Measurements from ENCODE around the gene TMEM225B. TPM values are rescaled to one million over a fixed set of nuclear protein-coding genes. Genes with fewer than 3 reads are reported as not detected.

TMEM225B gene
- total and polyA plus RNA-seq, 2 of the 4 experiments (the other 2 are of a cell fraction), result 0.32 to 0.54 TPM

DNA sequence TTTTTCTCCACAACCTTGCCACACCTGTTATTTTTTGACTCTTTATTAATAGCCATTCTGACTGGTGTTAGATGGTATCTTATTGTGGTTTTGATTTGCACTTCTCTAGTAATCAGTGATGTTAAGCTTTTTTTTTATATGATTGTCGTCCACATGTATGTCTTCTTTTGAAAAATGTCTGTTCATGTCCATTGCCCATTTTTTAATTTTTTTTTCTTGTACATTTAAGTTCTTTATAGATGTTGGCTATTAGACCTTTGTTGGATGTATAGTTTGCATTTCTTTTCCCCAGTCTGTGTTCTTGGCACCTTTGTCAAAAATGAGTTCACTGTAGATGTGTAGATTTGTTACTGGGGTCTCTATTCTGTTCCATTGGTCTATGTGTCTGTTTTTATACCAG is 47.5 kb downstream of the TMEM225B start:
- Histone ChIP-seq H2BK15ac (ENCODE audit: low read depth, low read length) (no peak overlapping the region), H3K9ac (ENCODE audit: low read depth, low read length) (no peak overlapping the region), H2BK20ac (ENCODE audit: low read depth, low read length) (no peak overlapping the region), H3K4ac (ENCODE audit: low read depth, low read length) (no peak overlapping the region), H3K79me1 (ENCODE audit: low read depth in 1 of 2, low read length in 2 of 2) (no peaks in the 10 kb centered on the region), H3K4me1 (ENCODE audit: control insufficient read depth, insufficient read depth, low read length) (no peaks in the 10 kb centered on the region), H2AK9ac (replicated peaks; ENCODE audit: low read depth, low read length, poor library complexity) (no peak overlapping the region), H3K9me1 (ENCODE audit: insufficient read depth, low read length) (no peaks in the 10 kb centered on the region), H3K4me2 (ENCODE audit: low read depth, low read length) (no peak overlapping the region), H3K18ac (ENCODE audit: low read depth, low read length) (no peak overlapping the region), H2BK120ac (ENCODE audit: low read depth, low read length) (no peak overlapping the region), H3K36me3 (ENCODE audit: control insufficient read depth, insufficient read depth, low read length) (0 out of 2 replicates have a peak, but pooled peaks cover 2% of the 10 kb centered on the region), H4K91ac (ENCODE audit: insufficient read depth, low read depth, low read length) (no peak overlapping the region), H4K8ac (ENCODE audit: low read depth in 2 of 2, low read length in 2 of 2) (no peak overlapping the region), H3K14ac (replicated peaks; ENCODE audit: low read depth, low read length) (no peak overlapping the region), H2BK5ac (ENCODE audit: low read depth, low read length, poor library complexity, severe bottlenecking) (no peak overlapping the region), H3K23ac (ENCODE audit: low read depth, low read length) (no peak overlapping the region), H3K27ac (ENCODE audit: insufficient read depth, low read length) (no peak overlapping the region), H4K20me1 (ENCODE audit: insufficient read depth, low read length) (no peaks in the 10 kb centered on the region), H2AK5ac (ENCODE audit: low read depth, low read length) (no peak overlapping the region), H4K5ac (ENCODE audit: low read depth, low read length) (no peak overlapping the region), H3K56ac (ENCODE audit: extremely low read depth, insufficient read depth, low read length) (no peak overlapping the region), H3K9me3 (ENCODE audit: control insufficient read depth, insufficient read depth, low read length) (no peaks in the 10 kb centered on the region), H2AFZ (replicated peaks; ENCODE audit: low read length, poor library complexity) (no peak overlapping the region), H3K27me3 (ENCODE audit: control insufficient read depth, insufficient read depth, low read length) (no peaks in the 10 kb centered on the region), H3K4me3 (ENCODE audit: insufficient read depth, low read depth, low read length) (no peak overlapping the region)
- CTCF ChIA-PET, result no interaction called here
- no peak for DNase-seq
- TF ChIP-seq BHLHE40 (IDR thresholded peaks at IDR 0.05; ENCODE audit: low read depth, low read length) (no peak), MAZ (IDR thresholded peaks at IDR 0.05; ENCODE audit: borderline replicate concordance, low read depth, low read length) (no peak), SMC3 (IDR thresholded peaks at IDR 0.05; ENCODE audit: low read depth, low read length) (no peak), MXI1 (IDR thresholded peaks at IDR 0.05; ENCODE audit: borderline replicate concordance, low read depth, low read length) (no peak), FOS (IDR thresholded peaks at IDR 0.05; ENCODE audit: low read depth, low read length) (no peak), RAD21 (IDR thresholded peaks at IDR 0.05; ENCODE audit: low read length) (no peak), MAFK (IDR thresholded peaks at IDR 0.05; ENCODE audit: low read depth, low read length) (no peak), RFX5 (IDR thresholded peaks at IDR 0.05; ENCODE audit: low read depth, low read length) (no peak), CEBPB (IDR thresholded peaks at IDR 0.05; ENCODE audit: low read depth, low read length) (no peak), RCOR1 (IDR thresholded peaks at IDR 0.05; ENCODE audit: insufficient replicate concordance, low read length) (no peak), CHD1 (IDR thresholded peaks at IDR 0.05; ENCODE audit: low read depth, low read length) (no peak), NFE2L2 (IDR thresholded peaks at IDR 0.05; ENCODE audit: low read depth, low read length) (no peak)
- TF ChIP-seq, protein P1, sequence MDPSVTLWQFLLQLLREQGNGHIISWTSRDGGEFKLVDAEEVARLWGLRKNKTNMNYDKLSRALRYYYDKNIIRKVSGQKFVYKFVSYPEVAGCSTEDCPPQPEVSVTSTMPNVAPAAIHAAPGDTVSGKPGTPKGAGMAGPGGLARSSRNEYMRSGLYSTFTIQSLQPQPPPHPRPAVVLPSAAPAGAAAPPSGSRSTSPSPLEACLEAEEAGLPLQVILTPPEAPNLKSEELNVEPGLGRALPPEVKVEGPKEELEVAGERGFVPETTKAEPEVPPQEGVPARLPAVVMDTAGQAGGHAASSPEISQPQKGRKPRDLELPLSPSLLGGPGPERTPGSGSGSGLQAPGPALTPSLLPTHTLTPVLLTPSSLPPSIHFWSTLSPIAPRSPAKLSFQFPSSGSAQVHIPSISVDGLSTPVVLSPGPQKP (IDR thresholded peaks at IDR 0.05; ENCODE audit: borderline replicate concordance, low read depth, low read length), result no peak
- TF ChIP-seq, protein P2, sequence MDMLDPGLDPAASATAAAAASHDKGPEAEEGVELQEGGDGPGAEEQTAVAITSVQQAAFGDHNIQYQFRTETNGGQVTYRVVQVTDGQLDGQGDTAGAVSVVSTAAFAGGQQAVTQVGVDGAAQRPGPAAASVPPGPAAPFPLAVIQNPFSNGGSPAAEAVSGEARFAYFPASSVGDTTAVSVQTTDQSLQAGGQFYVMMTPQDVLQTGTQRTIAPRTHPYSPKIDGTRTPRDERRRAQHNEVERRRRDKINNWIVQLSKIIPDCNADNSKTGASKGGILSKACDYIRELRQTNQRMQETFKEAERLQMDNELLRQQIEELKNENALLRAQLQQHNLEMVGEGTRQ (IDR thresholded peaks at IDR 0.05; ENCODE audit: low read depth, low read length), result no peak
- TF ChIP-seq, protein P3, sequence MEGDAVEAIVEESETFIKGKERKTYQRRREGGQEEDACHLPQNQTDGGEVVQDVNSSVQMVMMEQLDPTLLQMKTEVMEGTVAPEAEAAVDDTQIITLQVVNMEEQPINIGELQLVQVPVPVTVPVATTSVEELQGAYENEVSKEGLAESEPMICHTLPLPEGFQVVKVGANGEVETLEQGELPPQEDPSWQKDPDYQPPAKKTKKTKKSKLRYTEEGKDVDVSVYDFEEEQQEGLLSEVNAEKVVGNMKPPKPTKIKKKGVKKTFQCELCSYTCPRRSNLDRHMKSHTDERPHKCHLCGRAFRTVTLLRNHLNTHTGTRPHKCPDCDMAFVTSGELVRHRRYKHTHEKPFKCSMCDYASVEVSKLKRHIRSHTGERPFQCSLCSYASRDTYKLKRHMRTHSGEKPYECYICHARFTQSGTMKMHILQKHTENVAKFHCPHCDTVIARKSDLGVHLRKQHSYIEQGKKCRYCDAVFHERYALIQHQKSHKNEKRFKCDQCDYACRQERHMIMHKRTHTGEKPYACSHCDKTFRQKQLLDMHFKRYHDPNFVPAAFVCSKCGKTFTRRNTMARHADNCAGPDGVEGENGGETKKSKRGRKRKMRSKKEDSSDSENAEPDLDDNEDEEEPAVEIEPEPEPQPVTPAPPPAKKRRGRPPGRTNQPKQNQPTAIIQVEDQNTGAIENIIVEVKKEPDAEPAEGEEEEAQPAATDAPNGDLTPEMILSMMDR (conservative IDR thresholded peaks at IDR 0.05; ENCODE audit: low read depth, low read length), result no peak
- no peak for ATAC-seq (ENCODE audit: low read depth)
- no TSS peak for BruUV-seq (replicated peaks)
- in situ Hi-C loops (cut with MboI; ENCODE audit: low sequenced_read_pairs) (no loop called here), intact Hi-C loops (cut with micrococcal nuclease) (no loop called here), dilution Hi-C loops (cut with HindIII; ENCODE audit: low sequenced_read_pairs, unreplicated experiment) (no loop called here)
- POLR2A ChIA-PET (ENCODE audit: unreplicated experiment), result no interaction called here
- WGBS, 2 experiments (ENCODE audit: extremely low coverage in 2 of 2, insufficient read length in 1 of 2), result no CpG with 5 or more reads among the region's 1 CpG

Measured in IMR-90 (cell line).